Activated gamma-delta T cell (primary cell): ENCODE results near the gene CEP78.
"Not testable (repeated sequence)": the region's sequence is repeated elsewhere in the genome, so short reads cannot be mapped to it uniquely, and the experiment has no call there.

Source experiments
- DNase-seq: peaks from one replicate; lab custom pipeline; 2025; lab: John Stamatoyannopoulos, UW

CEP78 gene

DNA sequence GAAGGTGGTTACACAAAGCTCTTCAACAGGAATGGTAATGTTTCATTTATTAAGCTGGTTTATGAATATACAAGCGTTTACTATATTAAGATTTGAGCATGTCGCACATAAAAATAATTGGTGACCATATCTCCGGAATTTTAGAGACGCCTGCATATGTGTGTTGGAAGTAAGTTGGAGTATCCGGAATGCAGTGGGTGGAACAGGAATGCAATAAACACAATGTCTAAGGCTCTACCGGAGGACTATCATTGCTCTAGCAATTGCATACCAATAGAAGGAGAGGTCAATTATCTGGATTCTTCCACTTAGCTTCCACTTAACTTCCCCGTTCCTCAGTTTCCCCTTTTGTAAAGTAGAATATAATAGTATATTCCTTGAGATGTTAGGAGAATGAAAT is 1.1 kb upstream of the CEP78 start:
- no peak for DNase-seq

DNA sequence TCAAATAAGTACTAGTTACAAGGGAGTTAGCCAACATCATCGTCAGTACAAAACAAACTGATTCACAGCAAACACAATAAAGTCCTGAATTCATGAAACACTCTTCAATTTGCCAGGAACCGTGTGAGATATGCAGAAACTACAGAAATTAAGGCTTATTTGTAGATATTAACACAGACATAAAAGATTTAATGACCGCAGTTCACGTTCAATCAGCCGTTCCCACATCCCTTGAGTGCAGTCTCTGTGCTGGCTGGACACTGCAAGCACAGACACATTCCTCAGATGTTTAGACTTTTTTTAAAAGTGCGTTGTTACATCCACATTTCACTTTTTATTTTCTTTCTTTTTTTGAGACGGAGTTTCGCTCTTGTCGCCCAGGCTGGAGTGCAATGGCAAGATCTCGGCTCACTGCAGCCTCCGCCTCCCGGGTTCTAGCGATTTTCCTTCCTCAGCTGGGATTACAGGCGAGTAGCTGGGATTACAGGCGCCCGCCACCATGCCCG is 566 bp upstream of the CEP78 start:
- no peak for DNase-seq

DNA sequence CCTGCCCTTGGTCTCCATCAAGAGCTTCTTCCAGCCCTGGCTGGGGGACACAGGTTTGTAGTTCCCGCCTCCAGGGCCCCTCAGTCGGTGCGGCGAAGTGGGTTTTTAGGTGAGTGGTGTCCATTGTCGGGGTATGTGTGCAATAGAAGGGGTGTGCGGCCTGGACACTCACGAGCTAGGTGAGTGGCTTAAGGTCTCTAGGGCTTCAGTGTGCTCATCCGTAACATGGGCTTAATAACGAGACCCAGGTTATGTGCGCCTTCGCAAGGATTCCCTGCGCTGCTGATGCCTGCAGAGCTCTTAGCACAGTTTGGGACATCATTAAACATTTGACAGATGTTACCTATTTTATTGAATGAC is 656 bp downstream of the CEP78 start:
- DNase-seq = no peak

DNA sequence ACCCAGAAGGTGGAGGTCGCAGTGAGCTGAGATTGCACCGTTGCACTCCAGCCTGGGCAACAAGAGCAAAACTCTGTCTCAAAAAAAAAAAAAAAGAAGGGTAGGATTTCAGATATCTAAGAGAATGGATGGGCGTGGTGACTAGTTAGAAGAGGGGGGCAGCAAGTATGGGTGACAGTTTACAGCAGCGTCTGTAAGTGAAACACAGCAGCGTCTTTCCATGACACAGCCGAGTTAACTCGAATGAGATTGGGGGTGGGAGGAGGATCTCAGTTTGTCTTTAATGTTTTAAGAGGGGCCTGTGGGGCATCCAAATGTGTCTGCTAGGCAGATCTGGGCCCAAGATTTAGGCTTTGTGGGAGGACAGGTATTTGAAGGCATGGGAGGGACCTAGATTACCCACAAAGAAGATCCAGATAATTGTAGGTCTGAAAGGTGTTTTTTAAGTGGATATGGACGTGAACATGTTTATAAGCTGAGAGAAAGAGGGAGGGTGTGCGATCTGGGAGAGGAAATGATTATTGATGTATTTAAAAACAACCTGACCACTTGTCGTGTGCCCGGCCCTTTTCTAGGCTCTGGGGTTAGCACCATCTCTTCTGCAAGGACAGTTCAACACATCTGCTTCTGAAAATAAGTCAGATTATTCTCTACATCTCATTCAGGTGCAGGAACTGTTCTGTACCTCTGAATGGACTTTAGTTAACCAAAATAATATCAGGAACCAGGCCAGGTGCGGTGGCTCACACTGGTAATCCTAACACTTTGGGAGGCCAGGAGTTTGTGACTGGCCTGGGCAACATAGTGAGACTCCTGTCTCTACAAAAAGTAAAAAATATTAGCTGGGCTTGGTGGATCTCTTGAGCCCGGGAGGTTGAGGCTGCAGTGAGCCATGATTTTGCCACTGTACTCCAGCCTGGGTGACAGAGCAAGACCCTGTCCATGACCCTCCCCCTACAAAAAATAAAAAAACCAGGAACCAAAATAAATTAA is 2.5 kb downstream of the CEP78 start:
- DNase-seq = no peak

DNA sequence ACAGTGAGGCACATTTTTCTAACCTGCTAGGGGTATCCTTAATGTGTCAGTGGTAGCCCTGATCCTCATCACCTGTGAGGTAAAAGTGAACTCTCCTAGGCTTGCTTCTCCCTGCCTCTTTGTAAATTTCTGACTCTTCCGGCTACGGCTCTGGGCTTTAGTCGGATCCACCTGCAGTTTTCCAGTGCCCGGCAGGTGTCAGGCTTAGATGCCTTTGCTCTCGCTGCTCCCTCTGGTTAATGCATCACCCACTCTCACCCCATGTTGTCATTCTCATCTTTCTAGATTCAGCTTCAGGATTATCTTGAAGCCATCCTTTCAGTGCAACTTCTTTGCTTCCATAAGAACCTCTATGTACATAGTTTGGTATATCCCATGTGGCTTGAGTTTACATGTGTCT is 3.6 kb downstream of the CEP78 start:
- DNase-seq = no peak

DNA sequence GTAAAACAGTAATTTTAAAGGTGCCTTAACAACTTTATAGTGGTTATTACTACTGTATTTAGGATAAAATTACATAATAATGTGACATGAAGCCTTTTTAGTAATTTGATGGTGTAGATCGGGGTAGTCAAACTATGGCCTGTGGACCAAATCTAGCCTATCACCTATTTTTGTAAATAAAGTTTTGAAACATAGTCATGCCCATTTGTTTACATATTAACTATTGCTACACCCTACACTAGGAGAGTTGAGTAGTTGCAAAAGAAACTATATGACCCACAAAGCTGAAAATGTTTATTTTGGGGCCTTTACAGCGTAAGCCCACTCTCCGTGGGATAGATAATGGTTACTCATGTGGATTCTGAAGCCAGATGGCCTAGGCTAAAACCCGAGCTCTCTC is 6.2 kb downstream of the CEP78 start:
- DNase-seq = no peak

DNA sequence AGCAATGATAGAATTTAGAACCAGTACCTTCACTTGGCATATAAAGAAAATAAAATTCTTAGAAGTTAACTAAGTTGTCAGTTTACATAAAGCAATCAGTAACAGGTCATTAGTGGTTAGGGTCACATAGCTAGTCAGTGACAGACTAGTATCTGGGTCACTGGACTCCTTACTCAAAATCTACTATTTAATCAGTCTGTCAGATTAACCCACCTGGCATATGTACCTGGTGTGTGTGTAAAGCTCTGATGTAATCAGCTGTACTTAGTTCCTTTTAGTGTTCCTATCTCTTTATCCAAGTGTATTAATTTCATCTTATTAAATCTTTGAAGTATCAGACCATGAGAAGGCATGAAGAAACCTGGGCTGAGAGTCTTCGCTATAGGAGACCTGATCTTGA is 7.3 kb downstream of the CEP78 start:
- no peak for DNase-seq

DNA sequence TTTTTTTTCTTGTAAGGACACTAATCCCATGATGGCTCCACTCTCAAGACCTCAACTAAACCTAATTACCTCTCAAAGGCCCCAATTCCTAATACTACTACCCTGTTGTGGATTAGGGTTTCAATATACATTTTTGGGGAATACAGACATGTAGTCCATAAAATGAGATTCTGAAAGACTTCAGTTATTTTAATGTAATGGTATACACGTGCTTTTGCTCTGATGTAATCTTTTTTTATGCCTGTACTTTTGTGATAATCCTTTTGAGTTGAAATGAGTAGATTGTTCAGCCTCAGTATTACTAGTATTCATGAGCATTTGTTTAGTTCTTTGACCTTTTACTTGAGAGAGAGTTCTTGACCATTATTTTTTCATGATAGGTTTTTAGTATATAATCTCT is 9.5 kb downstream of the CEP78 start:
- DNase-seq = no peak

DNA sequence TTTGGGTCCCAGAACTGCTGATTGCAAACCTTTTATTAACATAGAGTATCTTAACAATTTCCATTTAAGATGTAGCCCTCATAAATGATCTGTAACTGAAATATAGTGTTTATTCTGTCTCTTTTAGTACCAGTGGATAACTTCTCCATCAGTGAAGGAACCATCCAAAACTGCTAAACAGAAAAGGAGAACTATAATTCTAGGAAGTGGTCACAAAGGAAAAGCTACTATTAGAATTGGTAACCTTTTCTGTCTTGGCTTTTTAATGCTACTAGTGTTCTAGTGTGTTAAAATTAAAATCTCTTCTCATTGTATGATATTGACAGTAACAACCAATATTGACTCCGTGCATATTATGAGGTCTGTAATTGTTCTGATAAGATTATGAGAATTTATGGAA is 12.8 kb downstream of the CEP78 start:
- no peak for DNase-seq

DNA sequence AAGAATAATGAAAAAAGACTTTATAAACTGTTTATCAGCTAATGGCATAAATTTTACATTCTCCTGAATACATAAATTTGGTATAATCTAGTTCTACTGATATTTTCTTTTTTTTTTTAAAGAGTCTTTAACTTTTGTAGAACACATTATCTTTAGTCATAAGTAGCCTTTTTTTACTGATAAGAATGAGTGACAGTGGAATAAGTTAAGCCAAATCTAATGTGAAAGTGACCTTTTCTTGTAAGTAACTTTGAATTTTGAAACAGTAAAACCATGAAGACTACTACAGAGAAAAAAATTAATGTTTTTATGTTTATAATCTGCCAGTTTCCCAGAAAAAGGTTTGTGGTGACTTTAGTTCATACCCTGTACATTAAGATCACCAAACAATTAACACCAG is 13.7 kb downstream of the CEP78 start:
- DNase-seq = no peak

DNA sequence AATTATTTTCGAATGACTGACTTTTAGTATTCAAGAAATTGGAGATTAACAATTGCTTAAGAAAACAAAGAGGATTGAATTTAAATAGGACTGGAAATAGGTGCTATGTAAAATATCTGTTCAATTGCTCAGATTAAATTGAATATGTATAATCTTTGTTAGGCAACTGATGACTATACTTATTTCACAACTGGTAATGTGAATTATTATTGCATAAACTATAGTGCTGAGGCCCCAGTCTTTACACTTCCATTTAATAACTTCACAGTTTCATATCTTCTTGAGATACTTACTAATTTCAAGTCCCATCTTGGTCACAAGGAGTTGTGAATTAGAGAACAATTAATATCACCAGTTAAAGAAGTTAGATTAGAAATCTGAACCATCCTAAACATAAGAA is 16.7 kb downstream of the CEP78 start:
- DNase-seq = no peak

DNA sequence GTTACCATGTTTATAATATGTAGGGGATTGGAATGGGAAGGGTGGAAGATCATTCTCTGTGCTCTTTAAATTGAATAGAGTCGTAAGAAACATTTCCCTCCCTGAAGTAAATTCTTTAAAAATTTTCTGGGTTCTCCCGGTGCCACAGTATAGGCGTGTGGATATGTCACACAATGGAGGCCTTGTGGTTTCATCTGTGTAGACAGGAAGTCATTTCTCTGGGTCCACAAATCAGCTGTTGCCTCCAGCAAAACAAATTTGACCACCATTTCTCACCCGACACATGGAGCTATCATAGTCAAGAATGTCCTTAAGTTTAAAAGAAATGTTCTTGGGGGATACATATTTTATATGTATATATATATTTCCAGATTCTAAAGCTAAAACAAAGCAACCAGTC is 17.4 kb downstream of the CEP78 start:
- DNase-seq = no peak

DNA sequence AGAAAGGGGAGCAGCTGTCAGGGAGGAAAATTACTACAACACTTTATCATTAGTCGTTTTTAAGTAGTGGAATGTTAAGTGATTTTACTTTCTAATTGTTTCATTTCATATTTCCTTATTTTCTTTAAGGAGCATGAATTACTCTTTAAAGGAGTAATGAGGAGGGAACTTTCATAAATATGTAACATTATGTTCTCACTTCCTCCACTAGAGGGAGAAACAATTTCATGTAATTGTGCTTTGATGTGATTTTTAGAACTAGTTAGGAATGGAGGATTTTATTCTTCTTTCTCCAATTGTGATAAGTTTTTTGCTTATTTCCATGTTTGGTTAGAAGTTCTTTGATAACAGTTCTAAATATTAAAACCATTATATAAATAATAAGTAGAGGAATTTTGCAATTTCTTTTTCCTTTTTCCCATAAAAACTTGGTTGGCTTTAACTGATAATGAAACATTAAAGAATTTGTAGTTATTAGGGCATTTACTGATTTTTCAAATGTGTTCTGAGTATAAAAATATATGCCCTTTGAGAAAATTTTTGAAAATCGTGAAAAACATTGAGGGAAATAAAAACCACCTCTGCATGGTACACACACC is 25.6 kb downstream of the CEP78 start:
- DNase-seq = no peak

DNA sequence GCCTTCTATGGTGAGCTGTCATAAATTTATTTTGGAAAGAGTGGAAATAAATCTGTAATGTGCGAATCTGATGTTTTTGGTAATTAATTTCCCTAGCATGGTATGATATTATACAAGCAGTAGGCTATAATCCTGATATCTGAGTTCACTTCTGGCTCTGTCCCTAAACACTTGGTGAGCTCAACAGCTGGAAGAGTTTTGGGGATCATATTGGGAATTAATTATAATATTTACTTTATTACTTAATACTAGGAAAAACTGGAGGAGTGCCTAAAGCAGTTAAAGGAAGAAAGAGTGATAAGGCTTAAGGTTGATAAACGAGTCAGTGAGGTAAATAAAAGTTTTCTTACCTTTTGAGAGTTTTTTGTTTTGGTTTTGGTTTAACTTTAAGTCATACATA is 26.8 kb downstream of the CEP78 start:
- DNase-seq = no peak

DNA sequence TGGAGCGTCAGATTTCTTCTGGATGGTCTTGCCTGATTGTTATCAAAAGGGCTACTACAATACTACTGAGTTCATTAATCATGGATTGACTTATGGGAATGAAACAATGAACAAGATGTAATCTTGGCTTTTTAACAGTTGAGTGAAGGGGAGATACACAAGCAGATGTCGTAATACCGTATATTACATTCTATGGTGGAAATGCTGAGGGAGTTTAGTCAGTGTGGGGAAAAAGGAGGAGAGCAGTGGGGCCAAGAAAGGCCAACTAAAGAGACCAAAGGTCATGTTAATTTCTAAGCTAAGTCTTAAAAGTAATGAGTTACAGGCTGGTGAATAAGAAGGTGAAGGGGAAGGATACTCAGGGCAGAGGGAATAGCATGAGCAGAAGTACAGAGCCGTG is 32.0 kb downstream of the CEP78 start:
- DNase-seq = no peak

DNA sequence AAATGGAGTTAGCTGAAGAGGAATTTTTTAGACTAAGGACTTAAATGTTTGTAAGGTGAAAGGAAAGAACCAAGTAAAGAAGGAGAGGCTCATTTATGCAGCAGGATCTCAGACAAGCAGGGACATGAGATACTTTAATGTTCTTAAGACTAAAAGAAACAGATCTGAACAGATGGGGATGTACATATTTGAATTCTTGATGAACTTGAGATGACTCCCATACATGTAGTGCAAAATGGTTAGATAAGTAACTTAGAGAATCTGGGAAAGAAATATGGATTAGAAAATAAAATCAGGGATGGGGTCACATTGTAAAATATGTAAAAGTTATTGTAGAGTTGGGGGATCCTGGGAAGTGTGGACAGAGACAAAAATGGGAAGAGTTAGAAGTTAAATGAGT is 33.9 kb downstream of the CEP78 start:
- no peak for DNase-seq

DNA sequence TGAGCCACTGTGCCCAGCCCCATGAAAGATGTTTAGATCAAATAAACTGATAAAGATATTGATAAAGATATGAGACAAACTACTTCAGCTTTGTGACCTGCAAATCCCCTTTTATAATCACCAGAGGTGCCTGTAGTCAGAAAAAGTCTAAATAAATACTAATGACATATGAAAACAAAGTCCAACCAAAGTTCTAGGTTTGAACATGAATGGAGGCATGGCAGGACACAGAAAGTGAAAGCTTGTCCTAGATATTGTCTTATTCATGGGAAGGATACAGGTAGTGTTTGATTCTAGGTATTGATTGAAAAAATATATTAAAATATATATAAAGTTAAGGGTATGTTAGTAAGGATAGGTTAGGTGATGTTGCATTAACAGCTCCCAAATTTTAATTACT is 36.4 kb downstream of the CEP78 start:
- no peak for DNase-seq

DNA sequence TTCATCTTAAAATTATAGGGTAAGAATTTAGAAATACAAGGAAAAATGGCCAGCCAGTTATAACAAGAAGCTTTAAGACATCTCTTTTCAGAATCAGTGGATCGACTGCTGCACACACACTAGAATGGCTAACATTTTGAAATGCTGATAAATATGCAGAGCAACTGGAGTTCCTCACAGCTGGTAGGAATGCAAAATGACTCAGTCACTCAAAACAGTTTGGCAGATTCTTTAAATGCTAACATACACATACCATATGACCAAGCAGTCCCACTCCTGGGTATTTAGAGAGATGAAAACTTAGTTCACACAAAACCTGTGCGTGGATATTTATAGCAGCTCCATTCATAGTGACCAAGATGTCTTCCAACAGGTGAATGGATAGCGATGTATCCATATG is 37.9 kb downstream of the CEP78 start:
- no peak for DNase-seq

DNA sequence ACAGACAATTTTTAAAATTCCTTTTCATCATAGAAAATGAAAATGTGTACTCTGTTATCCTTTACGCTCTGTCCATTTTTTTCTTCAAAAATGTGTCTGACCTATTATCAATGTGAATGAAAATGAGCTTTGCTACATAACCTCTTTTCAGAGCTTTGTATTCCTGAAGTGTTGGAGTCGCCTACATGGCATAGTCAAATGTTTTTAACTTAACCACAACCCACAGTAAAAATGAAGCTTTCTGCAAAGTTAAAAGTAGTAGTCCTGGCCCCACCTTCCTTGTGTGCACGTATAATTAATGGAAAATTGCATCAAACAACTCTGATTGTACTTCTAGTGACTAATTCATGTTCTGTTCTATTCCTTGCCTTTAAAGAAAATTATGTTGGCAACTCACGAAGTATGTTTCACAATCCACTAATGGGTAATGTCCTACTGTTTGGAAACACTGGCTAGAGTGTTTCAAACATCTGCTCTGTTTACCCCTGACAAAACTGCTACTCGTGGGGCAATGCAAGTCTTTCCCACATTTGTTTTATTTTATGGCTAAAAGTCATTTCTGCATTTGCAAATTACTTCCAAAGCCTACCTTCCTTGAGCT is 42.4 kb downstream of the CEP78 start:
- DNase-seq = no peak

DNA sequence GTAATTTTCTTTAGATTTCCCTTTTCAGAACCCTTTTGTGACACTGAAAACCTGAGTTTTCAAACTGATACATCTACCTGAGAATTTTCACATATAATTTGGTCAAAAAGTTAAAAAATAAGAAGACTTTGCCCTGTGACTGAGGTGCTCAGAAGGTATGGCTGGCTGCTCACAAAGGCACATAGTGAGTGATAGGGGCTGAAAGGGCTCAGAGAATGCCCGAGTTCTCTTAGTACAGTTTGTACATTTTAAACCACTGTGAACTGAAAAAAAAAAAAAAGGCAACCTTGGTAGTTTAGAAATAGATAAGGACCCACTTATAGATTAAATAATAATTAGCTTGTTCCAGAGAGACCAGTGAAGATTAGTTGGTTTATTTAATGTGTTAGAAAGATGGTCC is 42.9 kb downstream of the CEP78 start:
- no peak for DNase-seq

DNA sequence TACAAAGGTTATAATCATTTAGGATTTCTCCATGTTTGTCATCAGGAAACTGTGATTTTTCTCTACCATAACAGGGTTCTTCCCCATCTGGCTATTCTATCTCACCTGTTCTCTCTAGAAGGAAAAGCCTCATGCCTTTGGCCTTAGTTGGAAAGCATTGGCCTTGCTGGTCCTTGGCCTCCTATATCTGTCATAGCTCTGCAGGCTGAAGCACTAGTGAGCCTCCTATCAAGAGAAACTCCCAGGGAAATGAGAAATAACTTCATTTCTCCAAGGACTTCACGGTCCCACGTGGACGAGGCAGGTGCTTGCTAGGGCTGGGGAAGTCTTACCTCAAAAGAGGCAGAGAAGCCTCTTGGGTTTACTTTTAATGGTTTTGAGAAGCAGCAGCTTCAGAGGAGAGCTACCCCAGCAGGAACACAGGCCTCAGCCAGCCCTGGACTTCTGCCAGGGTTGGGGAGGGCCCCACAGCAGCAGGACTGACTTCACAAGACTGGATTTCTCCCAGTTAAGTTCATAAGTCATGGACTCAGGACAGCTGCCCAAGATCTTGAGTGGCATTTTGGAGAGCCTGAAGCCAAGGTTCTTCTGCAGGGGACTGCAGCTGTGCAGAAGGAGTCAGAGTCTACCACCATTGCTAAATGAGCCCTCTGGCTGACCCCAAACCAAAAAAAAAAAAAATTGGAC is 45.2 kb downstream of the CEP78 start:
- no peak for DNase-seq

DNA sequence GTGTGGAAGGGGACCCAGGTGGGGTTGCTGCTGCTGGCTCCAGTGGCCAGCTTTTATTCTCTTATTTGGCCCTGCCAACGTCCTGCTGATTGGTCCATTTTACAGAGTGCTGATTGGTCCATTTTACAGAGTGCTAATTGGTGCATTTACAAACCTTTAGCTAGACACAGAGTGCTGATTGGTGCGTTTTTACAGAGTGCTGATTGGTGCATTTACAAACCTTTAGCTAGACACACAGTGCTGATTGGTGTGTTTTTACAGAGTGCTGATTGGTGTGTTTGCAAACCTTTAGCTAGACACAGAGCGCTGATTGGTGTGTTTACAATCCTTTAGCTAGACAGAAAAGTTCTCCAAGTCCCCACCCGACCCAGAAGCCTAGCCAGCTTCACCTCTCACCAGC is 48.3 kb downstream of the CEP78 start:
- not testable (repeated sequence) for DNase-seq
